Stimulated activated CD8-positive, alpha-beta memory T cell treated with anti-CD3 and anti-CD28 coated beads, Interleukin-12 subunit alpha, Interleukin-12 subunit beta, amount 100 ng/mL, for 1 hour (primary cell): ENCODE results near the gene ZFP3.
"Not testable (repeated sequence)": the region's sequence is repeated elsewhere in the genome, so short reads cannot be mapped to it uniquely, and the experiment has no call there.

ENCODE experiments used
- DNase-seq: peaks from one replicate; pipeline ENCODE4 v3.0.0-alpha.2; 2020; ENCODE audit warnings: low read depth

ZFP3 gene

DNA sequence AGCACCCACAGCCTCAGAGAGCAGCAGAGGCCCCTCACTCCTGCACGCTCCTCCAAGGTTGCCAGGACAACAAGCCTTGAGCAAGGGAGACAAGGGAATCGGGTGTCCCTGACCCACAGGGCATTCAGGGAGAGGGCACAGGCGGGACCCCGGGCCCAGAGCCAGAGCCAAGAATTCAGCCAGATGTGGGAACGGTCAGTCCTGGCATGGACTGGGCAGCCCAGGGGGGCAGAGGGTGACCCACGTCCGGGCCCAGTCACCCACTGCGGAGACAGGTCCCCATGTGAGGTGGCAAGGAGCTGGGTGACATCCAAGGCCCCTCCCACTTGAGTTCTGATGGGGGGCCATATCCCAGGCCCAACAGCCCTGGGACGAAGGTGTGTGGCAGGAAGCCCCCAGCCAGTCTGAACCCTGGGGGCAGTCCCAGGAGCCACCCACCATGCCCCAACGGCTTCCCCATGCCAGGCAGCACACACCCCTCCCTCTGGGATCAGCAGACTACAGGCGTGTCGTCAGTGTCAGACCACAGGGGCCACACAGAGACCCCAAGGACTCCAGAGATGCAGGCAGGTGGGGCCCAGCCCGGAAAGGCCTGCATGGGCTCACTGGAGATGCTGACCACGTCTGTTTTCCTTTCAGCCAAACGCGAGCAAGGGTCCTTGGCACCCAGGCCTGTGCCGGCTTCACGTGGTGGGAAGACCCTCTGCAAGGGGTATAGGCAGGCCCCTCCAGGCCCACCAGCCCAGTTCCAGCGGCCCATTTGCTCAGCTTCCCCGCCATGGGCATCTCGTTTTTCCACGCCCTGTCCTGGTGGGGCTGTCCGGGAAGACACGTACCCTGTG is 60.6 kb downstream of the ZFP3 start:
- no peak for DNase-seq

DNA sequence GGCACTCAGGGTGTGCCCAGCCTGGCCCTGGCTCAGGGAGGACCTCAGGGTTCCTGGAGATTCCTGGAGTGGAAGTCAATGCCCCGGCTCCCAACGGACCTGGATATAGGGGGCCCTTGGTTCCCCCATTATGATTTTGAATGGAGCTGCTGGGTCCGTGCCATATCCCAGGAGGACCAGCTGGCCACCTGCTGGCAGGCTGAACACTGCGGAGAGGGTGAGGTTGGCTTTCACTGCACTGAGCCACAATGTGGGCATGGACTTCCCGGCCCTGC is 61.1 kb downstream of the ZFP3 start:
- no peak for DNase-seq

- not testable (repeated sequence) for DNase-seq
Observed at GRCh38 chr17:5142877-5143276, 64.6 kb downstream of the ZFP3 start.
